HEK293 (cell line): ENCODE data around the gene OOSP1.

Experiments
- CTCF ChIP-seq: fragments of 450-650 bp; formaldehyde crosslinking; IDR thresholded peaks from 2 replicates; pipeline ENCODE4 v1.5.1; 2016; ENCODE audit warnings: missing biosample characterization, missing genetic modification characterization
- ZFP41 ChIP-seq: fragments of 450-650 bp; formaldehyde crosslinking; IDR thresholded peaks from 2 replicates; pipeline ENCODE4 v1.5.1; 2016; ENCODE audit warnings: missing biosample characterization, missing genetic modification characterization, borderline replicate concordance
- ZNF350 ChIP-seq: fragments of 450-650 bp; formaldehyde crosslinking; IDR thresholded peaks from 2 replicates; pipeline ENCODE4 v1.5.0; 2017; ENCODE audit warnings: missing biosample characterization, mild to moderate bottlenecking, missing genetic modification characterization
- ZSCAN4 ChIP-seq: fragments of 450-650 bp; formaldehyde crosslinking; IDR thresholded peaks from 2 replicates; pipeline ENCODE4 v1.5.1; 2017; ENCODE audit warnings: missing biosample characterization, missing genetic modification characterization

GRCh38 chr11:59938718-59939117, 486 bp downstream of the OOSP1 start:
- TF ChIP-seq ZFP41 (tag by site-specific recombination): no peak
- TF ChIP-seq ZNF350 (tag by site-specific recombination): no peak
- no peak for TF ChIP-seq CTCF
- TF ChIP-seq ZSCAN4 (tag by site-specific recombination): no peak
